ENCODE results near the gene CYP3A5. TPM values are rescaled to one million over a fixed set of nuclear protein-coding genes. Genes with fewer than 3 reads are reported as not detected.

CYP3A5 gene
- total RNA-seq, 1 donor from 2014 or later, result 3.7 TPM

- no peak for TF ChIP-seq CTCF (IDR thresholded peaks at IDR 0.05; ENCODE audit: insufficient read depth, low read length, severe bottlenecking)
- no peak for DNase-seq (ENCODE audit: low read depth)
- no peak for FAIRE-seq
- Histone ChIP-seq H3K27me3 (ENCODE audit: control insufficient read depth, insufficient read depth, low read length) (no peaks in the 10 kb centered on the region), H3K4me3 (ENCODE audit: low read depth, low read length) (no peak overlapping the region), H3K36me3 (ENCODE audit: control insufficient read depth, insufficient read depth, low read length) (peaks cover 39% of the 10 kb centered on the region)
Observed at GRCh38 chr7:99625961-99626360, 53.8 kb downstream of the CYP3A5 start.

- Histone ChIP-seq H3K4me3 (ENCODE audit: low read depth, low read length) (no peak overlapping the region), H3K27me3 (ENCODE audit: control insufficient read depth, insufficient read depth, low read length) (no peaks in the 10 kb centered on the region), H3K36me3 (ENCODE audit: control insufficient read depth, insufficient read depth, low read length) (peaks cover 40% of the 10 kb centered on the region)
- TF ChIP-seq CTCF (IDR thresholded peaks at IDR 0.05; ENCODE audit: insufficient read depth, low read length, severe bottlenecking), result no peak
- FAIRE-seq (no peak), DNase-seq (ENCODE audit: low read depth) (no peak)
Observed at GRCh38 chr7:99625321-99625720, 54.5 kb downstream of the CYP3A5 start.

GRCh38 chr7:99624484-99624883 is 55.3 kb downstream of the CYP3A5 start:
- DNase-seq (ENCODE audit: low read depth), result no peak
- peaks cover 36% of the 10 kb centered on the region for H3K36me3 ChIP-seq (ENCODE audit: control insufficient read depth, insufficient read depth, low read length)
- FAIRE-seq, result no peak
- no peak for TF ChIP-seq CTCF (IDR thresholded peaks at IDR 0.05; ENCODE audit: insufficient read depth, low read length, severe bottlenecking)
- no peaks in the 10 kb centered on the region for H3K27me3 ChIP-seq (ENCODE audit: control insufficient read depth, insufficient read depth, low read length)
- H3K4me3 ChIP-seq (ENCODE audit: low read depth, low read length), result no peak overlapping the region

- TF ChIP-seq CTCF (IDR thresholded peaks at IDR 0.05; ENCODE audit: insufficient read depth, low read length, severe bottlenecking), result no peak
- DNase-seq (ENCODE audit: low read depth), result no peak
- FAIRE-seq, result no peak
- Histone ChIP-seq H3K27me3 (ENCODE audit: control insufficient read depth, insufficient read depth, low read length) (no peaks in the 10 kb centered on the region), H3K4me3 (ENCODE audit: low read depth, low read length) (no peak overlapping the region), H3K36me3 (ENCODE audit: control insufficient read depth, insufficient read depth, low read length) (peaks cover 32% of the 10 kb centered on the region)
Observed at GRCh38 chr7:99623702-99624447, 55.9 kb downstream of the CYP3A5 start.

GRCh38 chr7:99623091-99623693 is 56.6 kb downstream of the CYP3A5 start:
- Histone ChIP-seq H3K4me3 (ENCODE audit: low read depth, low read length) (no peak overlapping the region), H3K36me3 (ENCODE audit: control insufficient read depth, insufficient read depth, low read length) (peaks cover 31% of the 10 kb centered on the region), H3K27me3 (ENCODE audit: control insufficient read depth, insufficient read depth, low read length) (no peaks in the 10 kb centered on the region)
- TF ChIP-seq CTCF (IDR thresholded peaks at IDR 0.05; ENCODE audit: insufficient read depth, low read length, severe bottlenecking), result no peak
- FAIRE-seq, result no peak
- peak; percentile 77 for DNase-seq (ENCODE audit: low read depth)
